ENCODE data around the gene TSSK3. TPM values are rescaled to one million over a fixed set of nuclear protein-coding genes. Genes with fewer than 3 reads are reported as not detected.

Gene TSSK3
- total and polyA plus RNA-seq, 2 donors (not counting 1 experiment from before 2014, with no cell fraction given), result 1.8 to 11.6 TPM

- peak within 1 kb of the TSS; percentile 99 for H3K27ac Mint-ChIP-seq
- Histone ChIP-seq H3K4me3 (ENCODE audit: control extremely low read depth in 1 of 5, extremely low read depth in 1 of 5, insufficient read depth in 1 of 5, low read depth in 2 of 5, low read length in 4 of 5) (peak within 1 kb of the TSS; percentile 66 to 94 (median 84)), H3K79me2 (ENCODE audit: control insufficient read depth, insufficient read depth, low read length) (peaks cover 49% of the 10 kb centered on the region), H3K9ac (ENCODE audit: low read length) (peak within 1 kb of the TSS; percentile 97), H3K27ac (ENCODE audit: low read length in 2 of 2) (peak within 1 kb of the TSS; percentile 91), H3K4me2 (replicated peaks; ENCODE audit: low read depth, low read length, poor library complexity, severe bottlenecking) (peak within 1 kb of the TSS; percentile 76), H3K27me3 (replicated peaks in 1 of 4; ENCODE audit: control extremely low read depth in 1 of 4, control insufficient read depth in 3 of 4, insufficient read depth in 4 of 4, low read length in 3 of 4) (no peaks in the 10 kb centered on the region), H4K20me1 (ENCODE audit: control insufficient read depth, insufficient read depth, low read length, poor library complexity, severe bottlenecking) (peaks cover 17% of the 10 kb centered on the region), H3K9me3 (ENCODE audit: control extremely low read depth in 1 of 3, control insufficient read depth in 2 of 3, insufficient read depth in 1 of 3, low read length in 2 of 3) (no peaks in the 10 kb centered on the region), H2AFZ (ENCODE audit: insufficient read depth, low read depth, low read length, poor library complexity, severe bottlenecking) (peak within 1 kb of the TSS; percentile 75), H3K4me1 (ENCODE audit: control insufficient read depth in 2 of 2, insufficient read depth in 2 of 2, low read length in 2 of 2) (peaks cover 14 to 27% of the 10 kb centered on the region in 2 donors), H3K36me3 (replicated peaks in 1 of 2; ENCODE audit: control extremely low read depth in 1 of 2, control insufficient read depth in 1 of 2, extremely low read depth in 1 of 2, insufficient read depth in 2 of 2, low read length in 1 of 2) (peaks cover 9 to 28% of the 10 kb centered on the region in 2 experiments)
- DNase-seq, result peak; percentile 99
- ChIA-PET POLR2A (interaction anchor here (0.6 to 1.4 kb wide), 8 partner anchors 34 to 322 kb away, joined by 3 to 12 read pairs (median 4); partner anchors contain the start of genes MARCKSL1 and TMEM39B), CTCF (interaction anchor here (0.6 to 2.4 kb wide), 17 partner anchors 9 to 477 kb away, joined by 3 to 9 read pairs (median 4); partner anchors contain the start of genes MARCKSL1, TMEM39B and TXLNA)
- peak; percentile 99 for ATAC-seq (ENCODE audit: low read depth)
- WGBS (ENCODE audit: insufficient coverage), result under 1% methylated on average over 48 of the region's 48 CpGs
- TF ChIP-seq EZH2 (IDR thresholded peaks at IDR 0.05; ENCODE audit: borderline replicate concordance, insufficient read depth, low read depth, low read length, poor library complexity, severe bottlenecking) (no peak), CTCF (IDR thresholded peaks at IDR 0.05) (no peak)
- peak within 1 kb of the TSS; percentile 99 for H3K4me3 Mint-ChIP-seq
- peaks cover 3% of the 10 kb centered on the region for H3K27me3 Mint-ChIP-seq
- intact Hi-C loops (cut with micrococcal nuclease), result loop anchor here (1.0 to 2.0 kb wide), 10 partner anchors 43 to 1098 kb away; partner anchors contain the start of genes CCDC28B, EIF3I, KHDRBS1 and MARCKSL1
- H3K4me1 Mint-ChIP-seq, result peaks cover 31% of the 10 kb centered on the region
- H3K9me3 Mint-ChIP-seq (ENCODE audit: insufficient read depth), result no peaks in the 10 kb centered on the region
These were observed 32.0 kb downstream of the TSSK3 start, which contains the start of gene BSDC1 for GRCh38 chr1:32394141-32394889. Gene BSDC1, minus strand, starts transcription at chr1:32394441. Its CDS starts 27 bp downstream, at chr1:32394414.

Measured in B cell (primary cell).